ENCODE data around the gene GSN. TPM values are rescaled to one million over a fixed set of nuclear protein-coding genes. Genes with fewer than 3 reads are reported as not detected.

GSN gene
- total and polyA plus RNA-seq, 2 donors (not counting 1 experiment from before 2014, with no cell fraction given) = 38.4 to 45.4 TPM

- WGBS (ENCODE audit: insufficient coverage) = 81% methylated on average over 6 of the region's 8 CpGs
- H3K36me3 ChIP-seq (replicated peaks in 1 of 2; ENCODE audit: control extremely low read depth in 1 of 2, control insufficient read depth in 1 of 2, extremely low read depth in 1 of 2, insufficient read depth in 2 of 2, low read length in 1 of 2) = peaks cover 0 to under 1% of the 10 kb centered on the region in 2 experiments
- Mint-ChIP-seq H3K9me3 (ENCODE audit: insufficient read depth) (no peaks in the 10 kb centered on the region), H3K27ac (no peak overlapping the region), H3K4me1 (peaks cover 17% of the 10 kb centered on the region), H3K4me3 (no peak overlapping the region), H3K27me3 (no peaks in the 10 kb centered on the region)
- H3K27ac ChIP-seq (ENCODE audit: low read length in 2 of 2) = no peak overlapping the region
- H3K9ac ChIP-seq (ENCODE audit: low read length) = no peak overlapping the region
- H2AFZ ChIP-seq (ENCODE audit: insufficient read depth, low read depth, low read length, poor library complexity, severe bottlenecking) = no peak overlapping the region
- POLR2A ChIA-PET = no interaction called here
- no peaks in the 10 kb centered on the region for H3K9me3 ChIP-seq (ENCODE audit: control extremely low read depth in 1 of 3, control insufficient read depth in 2 of 3, insufficient read depth in 1 of 3, low read length in 2 of 3)
- peaks cover 6% of the 10 kb centered on the region for H3K79me2 ChIP-seq (ENCODE audit: control insufficient read depth, insufficient read depth, low read length)
- TF ChIP-seq EZH2 (IDR thresholded peaks at IDR 0.05; ENCODE audit: borderline replicate concordance, insufficient read depth, low read depth, low read length, poor library complexity, severe bottlenecking) (no peak), CTCF (IDR thresholded peaks at IDR 0.05) (no peak)
- no peak overlapping the region for H3K4me2 ChIP-seq (replicated peaks; ENCODE audit: low read depth, low read length, poor library complexity, severe bottlenecking)
- no peaks in the 10 kb centered on the region for H4K20me1 ChIP-seq (ENCODE audit: control insufficient read depth, insufficient read depth, low read length, poor library complexity, severe bottlenecking)
- DNase-seq = no peak
- intact Hi-C loops (cut with micrococcal nuclease) = no loop called here
- CTCF ChIA-PET = interaction anchor here (0.7 to 1.4 kb wide), 2 partner anchors 23 to 44 kb away, joined by 3 to 6 read pairs; no protein-coding TSS in a partner anchor
- peaks cover 3 to 25% of the 10 kb centered on the region in 2 donors for H3K4me1 ChIP-seq (ENCODE audit: control insufficient read depth in 2 of 2, insufficient read depth in 2 of 2, low read length in 2 of 2)
- H3K27me3 ChIP-seq (replicated peaks in 1 of 4; ENCODE audit: control extremely low read depth in 1 of 4, control insufficient read depth in 3 of 4, insufficient read depth in 4 of 4, low read length in 3 of 4) = no peaks in the 10 kb centered on the region
- H3K4me3 ChIP-seq (ENCODE audit: control extremely low read depth in 1 of 5, extremely low read depth in 1 of 5, insufficient read depth in 1 of 5, low read depth in 2 of 5, low read length in 4 of 5) = no peak overlapping the region
- no peak for ATAC-seq (ENCODE audit: low read depth)
Measured at GRCh38 chr9:121275781-121276658, 8.1 kb downstream of the GSN start.

GRCh38 chr9:121277026-121277425, 9.1 kb downstream of the GSN start:
- Histone ChIP-seq H3K4me1 (ENCODE audit: control insufficient read depth in 2 of 2, insufficient read depth in 2 of 2, low read length in 2 of 2) (peaks cover 3 to 19% of the 10 kb centered on the region in 2 donors), H3K9ac (ENCODE audit: low read length) (no peak overlapping the region), H3K4me3 (ENCODE audit: control extremely low read depth in 1 of 5, extremely low read depth in 1 of 5, insufficient read depth in 1 of 5, low read depth in 2 of 5, low read length in 4 of 5) (no peak overlapping the region), H3K36me3 (replicated peaks in 1 of 2; ENCODE audit: control extremely low read depth in 1 of 2, control insufficient read depth in 1 of 2, extremely low read depth in 1 of 2, insufficient read depth in 2 of 2, low read length in 1 of 2) (peaks cover 0 to 9% of the 10 kb centered on the region in 2 experiments), H3K27ac (ENCODE audit: low read length in 2 of 2) (no peak overlapping the region), H4K20me1 (ENCODE audit: control insufficient read depth, insufficient read depth, low read length, poor library complexity, severe bottlenecking) (no peaks in the 10 kb centered on the region), H3K9me3 (ENCODE audit: control extremely low read depth in 1 of 3, control insufficient read depth in 2 of 3, insufficient read depth in 1 of 3, low read length in 2 of 3) (no peaks in the 10 kb centered on the region), H2AFZ (ENCODE audit: insufficient read depth, low read depth, low read length, poor library complexity, severe bottlenecking) (no peak overlapping the region), H3K79me2 (ENCODE audit: control insufficient read depth, insufficient read depth, low read length) (peaks cover 6% of the 10 kb centered on the region), H3K27me3 (replicated peaks in 1 of 4; ENCODE audit: control extremely low read depth in 1 of 4, control insufficient read depth in 3 of 4, insufficient read depth in 4 of 4, low read length in 3 of 4) (no peaks in the 10 kb centered on the region), H3K4me2 (replicated peaks; ENCODE audit: low read depth, low read length, poor library complexity, severe bottlenecking) (no peak overlapping the region)
- no peak for ATAC-seq (ENCODE audit: low read depth)
- H3K27ac Mint-ChIP-seq = no peak overlapping the region
- no peaks in the 10 kb centered on the region for H3K9me3 Mint-ChIP-seq (ENCODE audit: insufficient read depth)
- H3K4me1 Mint-ChIP-seq = peaks cover 15% of the 10 kb centered on the region
- ChIA-PET CTCF (interaction anchor here (0.9 to 2.4 kb wide), 8 partner anchors 8 to 193 kb away, joined by 3 to 35 read pairs (median 12); partner anchors contain the start of gene GSN), POLR2A (no interaction called here)
- H3K4me3 Mint-ChIP-seq = no peak overlapping the region
- TF ChIP-seq EZH2 (IDR thresholded peaks at IDR 0.05; ENCODE audit: borderline replicate concordance, insufficient read depth, low read depth, low read length, poor library complexity, severe bottlenecking) (no peak), CTCF (IDR thresholded peaks at IDR 0.05) (no peak)
- H3K27me3 Mint-ChIP-seq = no peaks in the 10 kb centered on the region
- intact Hi-C loops (cut with micrococcal nuclease) = no loop called here
- DNase-seq = no peak
- 80% methylated on average over 1 of the region's 1 CpG for WGBS (ENCODE audit: insufficient coverage)
